Spleen (tissue), 3 donors: Measurements from ENCODE around the gene OR7G3.

Experiments used
- POLR2A ChIP-seq, 3 donors: fragments of 450-650 bp; IDR thresholded peaks; one replicate each; pipeline ENCODE4 v1.5.1; 2017; ENCODE audit warnings: antibody characterized with exemption in 3 of 3, mild to moderate bottlenecking in 1 of 3
- POLR2AphosphoS5 ChIP-seq, 3 donors: sonication (generic); formaldehyde crosslinking; IDR thresholded peaks; one replicate each; pipeline ENCODE4 v1.5.1; 2017; ENCODE audit warnings: antibody characterized with exemption in 3 of 3

DNA sequence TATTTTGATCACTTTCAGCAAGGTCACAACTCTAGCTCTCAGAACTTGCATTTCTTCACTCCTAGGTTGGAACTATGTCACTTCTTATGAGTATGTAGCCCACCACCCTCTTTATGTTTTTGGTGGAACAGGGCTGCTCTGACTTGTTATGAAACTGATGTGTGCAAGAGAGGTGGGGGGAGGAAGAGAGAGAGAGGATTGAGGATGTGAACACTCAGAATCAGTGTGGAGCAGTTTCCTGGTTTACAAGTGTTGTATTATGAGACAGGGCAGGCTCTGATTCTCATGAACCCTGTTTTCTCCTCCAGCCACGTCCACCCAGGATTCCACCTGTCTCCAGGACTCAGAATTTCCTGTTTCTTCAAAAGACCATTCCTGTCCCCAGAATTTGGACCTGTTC lies 29.6 kb upstream of the OR7G3 start:
- TF ChIP-seq POLR2A (IDR thresholded peaks at IDR 0.05) = no peak
- no peak for TF ChIP-seq POLR2AphosphoS5 (IDR thresholded peaks at IDR 0.05)
